OCI-LY7 (cell line): Measurements from ENCODE around the gene ITGB3. TPM values are rescaled to one million over a fixed set of nuclear protein-coding genes. Genes with fewer than 3 reads are reported as not detected.
A peak's percentile ranks its signal among the peaks of the same experiment; 100 is the strongest.

Experiments
- BruUV-seq: library from RNA; stranded (reverse); fragments of 400-500 nt; replicated peaks from 2 replicates; lab custom pipeline; 2021; lab: Mats Ljungman, UMichigan
- CTCF ChIA-PET: fragments of 300-600 bp; sonication (Branson Sonifier 250); formaldehyde crosslinking; loops from one replicate; lab custom pipeline; 2022; ENCODE audit warnings: antibody characterized with exemption; ENCODE audit not compliant: unreplicated experiment; lab: Charles Lee
- POLR2A ChIA-PET: fragments of 300-600 bp; sonication (Branson Sonifier 250); formaldehyde crosslinking; loops from one replicate; lab custom pipeline; 2022; ENCODE audit warnings: antibody characterized with exemption; lab: Charles Lee
- DNase-seq: peaks from one replicate; pipeline ENCODE4 v3.0.0-alpha.2; 2015; ENCODE audit warnings: low spot score
- H2AFZ ChIP-seq: fragments of 200-600 bp; sonication (generic), shearing (Covaris generic); 2 replicates; pipeline ENCODE4 v1.6.1; 2014; ENCODE audit warnings: mild to moderate bottlenecking, antibody characterized with exemption, low read length, moderate library complexity
- H3K27ac ChIP-seq: fragments of 200-600 bp; sonication (generic); 2 replicates; pipeline ENCODE4 v1.5.1; 2014; ENCODE audit warnings: mixed run types, low read depth, mild to moderate bottlenecking, moderate library complexity, low read length, inconsistent platforms; ENCODE audit not compliant: poor library complexity, severe bottlenecking
- H3K36me3 ChIP-seq: fragments of 200-600 bp; sonication (generic); 2 replicates; pipeline ENCODE4 v1.6.1; 2014; ENCODE audit warnings: mild to moderate bottlenecking, antibody characterized with exemption, low read length, moderate library complexity, mixed read lengths; ENCODE audit not compliant: insufficient read depth
- H3K4me1 ChIP-seq: fragments of 200-600 bp; sonication (generic); 2 replicates; pipeline ENCODE4 v1.5.1; 2014; ENCODE audit warnings: mild to moderate bottlenecking, low read length; ENCODE audit not compliant: insufficient read depth, poor library complexity, severe bottlenecking
- H3K4me2 ChIP-seq: fragments of 200-600 bp; sonication (generic); 2 replicates; pipeline ENCODE4 v1.6.1; 2014; ENCODE audit warnings: mild to moderate bottlenecking, low read length
- H3K4me3 ChIP-seq: fragments of 200-600 bp; sonication (generic); 2 replicates; pipeline ENCODE4 v1.5.1; 2014; ENCODE audit warnings: mild to moderate bottlenecking, low read depth, low read length; ENCODE audit not compliant: poor library complexity, severe bottlenecking
- H3K79me2 ChIP-seq: fragments of 200-600 bp; sonication (generic); 2 replicates; pipeline ENCODE4 v1.6.1; 2016; ENCODE audit warnings: low read depth, mild to moderate bottlenecking, low read length, moderate library complexity, mixed read lengths; ENCODE audit not compliant: insufficient read depth
- H3K9me2 ChIP-seq: fragments of 200-600 bp; sonication (generic); 2 replicates; pipeline ENCODE4 v1.6.1; 2016; ENCODE audit warnings: mild to moderate bottlenecking, low read length, mixed read lengths; ENCODE audit not compliant: insufficient read depth
- H3K9me3 ChIP-seq: fragments of 200-600 bp; sonication (generic); 2 replicates; pipeline ENCODE4 v1.6.1; 2014; ENCODE audit warnings: mild to moderate bottlenecking, mixed run types, low read length, mixed read lengths
- H4K20me1 ChIP-seq: fragments of 200-600 bp; sonication (generic); 2 replicates; pipeline ENCODE4 v1.6.1; 2014; ENCODE audit warnings: mild to moderate bottlenecking, antibody characterized with exemption, low read length, moderate library complexity, mixed read lengths; ENCODE audit not compliant: insufficient read depth
- CTCF ChIP-seq: fragments of 200-600 bp; sonication (generic); conservative IDR thresholded peaks from 2 replicates; pipeline ENCODE4 v1.5.1; 2014; ENCODE audit warnings: mild to moderate bottlenecking, antibody characterized with exemption, low read length, moderate library complexity, mixed read lengths
- EZH2phosphoT487 ChIP-seq: fragments of 200-600 bp; sonication (generic); IDR thresholded peaks from 2 replicates; pipeline ENCODE4 v1.6.1; 2018; ENCODE audit warnings: low read depth, borderline replicate concordance, mild to moderate bottlenecking, mixed run types, antibody characterized with exemption, low read length, moderate library complexity, mixed read lengths
- intact Hi-C: fragments of 100-400 bp; cut with micrococcal nuclease; formaldehyde crosslinking; loops from one replicate; pipeline ENCODE4 v1.10.0; 2022; ENCODE audit not compliant: unreplicated experiment
- total RNA-seq, 2 experiments: library from RNA; depleted of rRNA in 1 of 2; stranded (reverse); fragments of >200 nt in 1 of 2; shearing (Covaris generic) in 1 of 2; gene quantifications; 2 replicates each; pipeline ENCODE4 v1.2.3, GENCODE V29; 2014 to 2022

The ITGB3 gene
- total RNA-seq, 2 experiments from 2014 or later: not detected

GRCh38 chr17:47238321-47239010, 15.2 kb upstream of the ITGB3 start:
- intact Hi-C loops: no loop called here
- no peaks in the 10 kb centered on the region for H3K9me2 ChIP-seq
- H3K4me2 ChIP-seq: no peak overlapping the region
- 0 out of 2 replicates have a peak, but pooled peaks cover 10% of the 10 kb centered on the region for H3K9me3 ChIP-seq
- H3K4me1 ChIP-seq: peaks cover 15% of the 10 kb centered on the region
- H3K36me3 ChIP-seq: no peaks in the 10 kb centered on the region
- POLR2A ChIA-PET: no interaction called here
- BruUV-seq: no TSS peak
- no peak overlapping the region for H3K27ac ChIP-seq
- H3K4me3 ChIP-seq: no peak overlapping the region
- TF ChIP-seq CTCF (no peak), EZH2phosphoT487 (no peak)
- H2AFZ ChIP-seq: no peak overlapping the region
- no peaks in the 10 kb centered on the region for H4K20me1 ChIP-seq
- no peak for DNase-seq
- CTCF ChIA-PET: no interaction called here
- no peaks in the 10 kb centered on the region for H3K79me2 ChIP-seq

GRCh38 chr17:47239619-47239966, 14.0 kb upstream of the ITGB3 start:
- CTCF ChIA-PET: no interaction called here

More at GRCh38 chr17:47239619-47239966, 14.0 kb upstream of the ITGB3 start:
- H4K20me1 ChIP-seq: no peaks in the 10 kb centered on the region
- DNase-seq: no peak
- H3K79me2 ChIP-seq: no peaks in the 10 kb centered on the region
- H3K4me1 ChIP-seq: peaks cover 26% of the 10 kb centered on the region
- H3K4me2 ChIP-seq: peak overlapping the region; percentile 33
- POLR2A ChIA-PET: interaction anchor here (0.6 kb wide), 1 partner anchor 177 kb away, joined by 4 read pairs; no protein-coding TSS in a partner anchor
- no peaks in the 10 kb centered on the region for H3K36me3 ChIP-seq
- H3K4me3 ChIP-seq: no peak overlapping the region
- no peaks in the 10 kb centered on the region for H3K9me2 ChIP-seq
- no TSS peak for BruUV-seq
- H3K27ac ChIP-seq: no peak overlapping the region
- H3K9me3 ChIP-seq: 0 out of 2 replicates have a peak, but pooled peaks cover 10% of the 10 kb centered on the region
- no peak overlapping the region for H2AFZ ChIP-seq
- TF ChIP-seq EZH2phosphoT487: no peak
- no peak for TF ChIP-seq CTCF
- intact Hi-C loops: no loop called here
